Measurements from ENCODE around the gene DEXI.

Gene DEXI

DNA sequence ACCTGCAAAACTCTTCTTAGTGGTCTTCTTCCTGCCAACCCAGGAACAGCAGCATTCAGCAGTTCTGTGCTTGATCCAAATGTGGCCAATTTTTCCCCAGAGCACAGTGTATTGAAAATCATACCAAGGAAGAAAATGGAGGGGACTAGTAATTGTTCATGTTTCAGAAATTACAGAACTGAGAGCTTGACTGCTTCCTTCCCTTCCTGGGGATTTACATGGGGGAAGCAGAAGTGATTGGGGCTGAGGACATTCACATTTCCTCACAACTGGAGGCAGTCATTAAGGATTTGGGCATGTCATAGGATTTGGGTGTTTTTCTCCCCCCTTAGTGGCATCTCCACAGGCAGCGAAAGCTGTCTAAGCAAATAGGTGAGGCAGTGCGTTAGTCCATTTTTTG lies 45.5 kb downstream of the DEXI start:
- in situ Hi-C loops (cut with HindIII; ENCODE audit: low sequenced_read_pairs) = no loop called here

- in situ Hi-C loops (cut with HindIII; ENCODE audit: low sequenced_read_pairs) = no loop called here
Observed at GRCh38 chr16:10896165-10896564, 46.1 kb downstream of the DEXI start.

DNA sequence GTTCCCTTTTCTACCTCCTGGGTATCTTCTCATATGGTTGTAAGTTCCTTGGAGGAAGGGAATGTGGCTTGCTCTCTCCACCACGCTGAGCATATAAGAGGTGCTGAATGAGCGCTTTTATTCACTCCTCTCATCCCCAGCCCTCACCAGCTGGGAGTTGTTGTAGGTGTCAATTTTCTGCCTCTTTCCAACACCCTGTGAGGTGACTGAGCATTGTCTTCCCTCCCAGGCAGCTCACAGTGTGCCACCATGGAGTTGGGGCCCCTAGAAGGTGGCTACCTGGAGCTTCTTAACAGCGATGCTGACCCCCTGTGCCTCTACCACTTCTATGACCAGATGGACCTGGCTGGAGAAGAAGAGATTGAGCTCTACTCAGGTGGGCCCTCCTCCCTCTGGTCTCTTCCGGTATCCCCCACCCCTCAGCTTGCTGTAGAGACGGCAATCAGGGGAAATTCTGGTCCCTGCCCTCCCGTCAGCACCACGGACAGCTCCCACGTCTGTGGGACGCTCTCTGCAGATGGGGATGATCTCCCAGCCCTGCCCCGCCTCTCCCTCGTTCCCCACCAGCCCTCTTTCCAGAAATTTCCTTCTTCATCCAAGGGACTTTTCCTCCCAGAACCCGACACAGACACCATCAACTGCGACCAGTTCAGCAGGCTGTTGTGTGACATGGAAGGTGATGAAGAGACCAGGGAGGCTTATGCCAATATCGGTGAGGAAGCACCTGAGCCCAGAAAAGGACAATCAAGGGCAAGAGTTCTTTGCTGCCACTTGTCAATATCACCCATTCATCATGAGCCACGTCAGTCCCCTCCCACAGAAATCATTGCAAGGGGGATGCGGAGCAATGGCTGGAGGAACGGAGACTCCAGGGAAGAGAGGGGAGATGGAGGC lies 47.0 kb downstream of the DEXI start:
- in situ Hi-C loops (cut with HindIII; ENCODE audit: low sequenced_read_pairs) = no loop called here

DNA sequence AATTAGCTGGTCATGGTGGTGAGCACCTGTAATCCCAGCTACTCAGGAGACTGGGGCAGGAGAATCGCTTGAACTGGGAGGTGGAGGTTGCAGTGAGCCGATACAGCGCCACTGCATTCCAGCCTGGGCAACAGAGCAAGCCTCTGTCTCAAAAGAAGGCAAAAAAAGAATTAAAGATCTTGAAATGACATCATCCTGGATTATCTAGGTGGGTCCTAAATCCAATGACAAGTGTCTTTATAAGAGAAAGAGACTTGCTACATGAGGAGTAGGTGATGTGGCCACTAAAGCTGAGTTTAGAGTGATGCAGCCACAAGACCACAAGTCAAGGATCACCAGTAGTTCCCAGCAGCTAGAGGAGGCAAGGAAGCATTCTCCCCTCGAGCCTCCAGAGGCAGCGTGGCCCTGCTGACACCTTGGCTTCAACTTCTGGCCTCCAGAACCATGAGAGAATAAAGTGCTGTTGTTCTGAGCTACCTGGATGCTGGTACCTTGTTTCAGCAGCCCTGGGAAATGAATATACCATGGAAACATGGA lies 49.4 kb downstream of the DEXI start:
- in situ Hi-C loops (cut with HindIII; ENCODE audit: low sequenced_read_pairs) = no loop called here

DNA sequence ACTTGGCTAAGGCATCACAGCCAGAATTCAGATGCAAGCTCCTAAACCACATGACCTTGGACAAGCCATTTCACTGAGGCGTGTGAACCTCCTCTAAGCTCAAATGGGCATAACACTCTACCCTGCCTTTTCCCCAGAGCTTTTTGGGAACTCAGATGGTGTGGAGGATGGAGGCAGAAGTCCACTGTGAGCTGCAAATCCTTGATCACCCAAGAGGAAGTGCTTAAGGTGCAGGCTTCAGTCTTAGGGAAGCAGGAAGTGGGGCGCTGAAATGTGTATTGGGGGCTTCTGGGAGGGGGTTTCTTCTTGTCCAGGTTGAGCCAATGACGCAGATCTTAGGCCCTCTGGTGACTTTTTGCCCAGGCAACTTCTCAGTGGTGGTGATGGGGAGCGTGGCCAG lies 52.4 kb downstream of the DEXI start:
- in situ Hi-C loops (cut with HindIII; ENCODE audit: low sequenced_read_pairs) = no loop called here

GRCh38 chr16:10888320-10888937 lies 53.8 kb downstream of the DEXI start:
- in situ Hi-C loops (cut with HindIII; ENCODE audit: low sequenced_read_pairs) = no loop called here

GRCh38 chr16:10885246-10885645 lies 57.0 kb downstream of the DEXI start:
- in situ Hi-C loops (cut with HindIII; ENCODE audit: low sequenced_read_pairs) = no loop called here

DNA sequence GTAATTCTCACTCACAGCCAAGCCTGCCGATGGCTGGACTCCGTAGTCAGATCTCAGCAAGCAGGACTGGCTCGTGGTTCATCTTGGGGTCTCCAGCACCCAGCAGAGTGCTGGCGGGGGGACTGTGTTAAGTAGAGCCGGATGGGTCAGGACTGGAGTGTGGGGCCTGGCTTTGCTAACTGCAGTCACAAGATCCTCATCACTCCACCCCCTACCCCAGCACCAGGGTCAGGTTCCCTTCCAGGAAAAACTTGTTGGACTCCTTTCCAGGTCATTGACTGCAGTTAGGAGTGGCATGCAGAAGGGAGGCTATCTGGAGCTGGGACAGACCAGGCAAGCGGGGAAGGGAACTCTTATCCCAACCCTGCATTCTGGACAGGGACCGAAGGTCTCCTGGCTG lies 59.3 kb downstream of the DEXI start:
- in situ Hi-C loops (cut with HindIII; ENCODE audit: low sequenced_read_pairs) = no loop called here

- in situ Hi-C loops (cut with HindIII; ENCODE audit: low sequenced_read_pairs) = no loop called here
Observed at GRCh38 chr16:10881479-10882030, 60.7 kb downstream of the DEXI start.

- in situ Hi-C loops (cut with HindIII; ENCODE audit: low sequenced_read_pairs) = no loop called here
Observed at GRCh38 chr16:10880594-10881452, 61.4 kb downstream of the DEXI start.

DNA sequence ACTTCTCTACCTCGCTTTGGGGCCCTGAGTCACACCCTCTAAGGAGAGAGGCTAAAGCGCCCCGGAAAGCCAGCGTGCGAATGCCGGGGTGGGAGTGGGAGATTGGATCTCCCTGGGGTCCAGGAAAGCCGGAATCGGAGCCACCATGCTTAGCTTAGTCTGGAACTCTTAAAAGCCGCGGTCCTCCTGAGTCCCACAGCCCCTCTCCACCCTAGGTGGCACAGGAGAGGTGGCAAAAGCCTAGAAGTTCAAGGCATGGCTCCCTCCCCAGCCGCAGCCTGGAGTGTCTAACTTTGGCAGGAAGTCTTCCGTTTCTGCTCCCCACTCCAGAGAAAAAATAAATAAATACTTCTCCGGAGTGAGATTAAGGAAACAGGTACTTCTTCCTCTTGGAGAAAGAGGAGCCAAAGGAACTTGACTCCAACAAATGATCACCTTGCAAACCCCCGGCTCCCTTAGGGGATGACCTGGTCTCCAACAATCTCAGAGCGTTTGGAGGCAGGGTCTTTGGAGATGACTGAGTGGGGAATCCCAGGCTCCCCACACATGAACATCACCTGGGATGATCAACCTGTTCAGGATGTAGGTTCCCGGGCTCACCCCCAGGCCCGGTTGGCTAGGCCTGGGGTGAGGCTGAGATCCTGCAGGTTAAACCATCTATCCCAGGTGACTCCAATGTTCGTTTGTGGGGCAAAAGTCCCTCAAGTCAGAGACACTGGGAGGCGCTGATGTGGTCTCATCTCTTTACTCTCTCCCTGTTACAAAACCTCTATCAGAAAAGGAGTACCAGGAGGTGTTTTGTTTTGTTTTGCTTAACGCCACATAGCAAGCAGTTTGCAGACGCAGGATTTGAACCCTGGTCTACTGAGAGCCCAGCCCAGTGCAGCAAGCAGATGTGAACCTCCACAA lies 62.3 kb downstream of the DEXI start:
- in situ Hi-C loops (cut with HindIII; ENCODE audit: low sequenced_read_pairs) = no loop called here
